Endothelial cell of umbilical vein (primary cell): ENCODE data around the gene RALGAPA1. TPM values are rescaled to one million over a fixed set of nuclear protein-coding genes. Genes with fewer than 3 reads are reported as not detected.

Experiments
- BruUV-seq: library from RNA; stranded (reverse); fragments of 400-500 nt; replicated peaks from 2 replicates; lab custom pipeline; 2021; lab: Mats Ljungman, UMichigan
- CTCF ChIA-PET: fragments of 300-600, 350-600 bp; sonication (Branson Sonifier 250); formaldehyde crosslinking; loops from one replicate; lab custom pipeline; 2021; ENCODE audit warnings: antibody characterized with exemption, inconsistent platforms; lab: Charles Lee
- POLR2A ChIA-PET: fragments of 300-600, 350-600 bp; sonication (Branson Sonifier 250); formaldehyde crosslinking; loops from one replicate; lab custom pipeline; 2021; ENCODE audit warnings: antibody characterized with exemption, inconsistent platforms; lab: Charles Lee
- DNase-seq: peaks from one replicate; pipeline ENCODE4 v3.0.0-alpha.2; 2011; ENCODE audit warnings: low read depth, low spot score
- FAIRE-seq: peaks from 2 replicates; lab custom pipeline; 2011; peaks lifted over from hg19 to GRCh38; lab: Jason Lieb, UNC
- H2AFZ ChIP-seq: 2 replicates; pipeline ENCODE4 v1.6.0; 2012; ENCODE audit warnings: low read depth, low read length, control low read depth, inconsistent platforms
- H3K27ac ChIP-seq: 2 replicates; pipeline ENCODE4 v1.5.1; 2011; ENCODE audit warnings: low read depth, mild to moderate bottlenecking, control low read depth, low read length, moderate library complexity; ENCODE audit not compliant: insufficient read depth
- H3K27me3 ChIP-seq, 2 experiments: 2 replicates each; pipeline versions ENCODE4 v1.6.0 to v1.6.1; 2011; ENCODE audit warnings: low read length in 2 of 2, mixed read lengths in 1 of 2; ENCODE audit not compliant: control insufficient read depth in 2 of 2, insufficient read depth in 2 of 2
- H3K36me3 ChIP-seq, 2 experiments: 2 replicates in 1 of 2; 3 replicates in 1 of 2; pipeline ENCODE4 v1.5.1; 2011; ENCODE audit warnings: low read length in 2 of 2, mild to moderate bottlenecking in 1 of 2, moderate library complexity in 1 of 2; ENCODE audit not compliant: control insufficient read depth in 2 of 2, insufficient read depth in 2 of 2; ENCODE audit errors: extremely low read depth in 1 of 2
- H3K4me1 ChIP-seq: 3 replicates; pipeline ENCODE4 v1.5.1; 2011; ENCODE audit warnings: mild to moderate bottlenecking, low read length; ENCODE audit not compliant: control insufficient read depth, insufficient read depth; ENCODE audit errors: extremely low read depth
- H3K4me2 ChIP-seq: 2 replicates; pipeline ENCODE4 v1.6.1; 2011; ENCODE audit warnings: low read length, control low read depth, mixed read lengths; ENCODE audit not compliant: insufficient read depth
- H3K4me3 ChIP-seq, 3 experiments: fragments of 200-600 bp in 1 of 3; sonication (generic), shearing (Covaris generic) in 1 of 3; replicated peaks in 1 of 3; 2 replicates each; pipeline ENCODE4 v1.5.1; 2011 to 2016; ENCODE audit warnings: control low read depth in 3 of 3, low read length in 3 of 3, mild to moderate bottlenecking in 2 of 3, inconsistent platforms in 1 of 3, low read depth in 1 of 3, moderate library complexity in 1 of 3; ENCODE audit not compliant: insufficient read depth in 1 of 3
- H3K79me2 ChIP-seq: 2 replicates; pipeline ENCODE4 v1.6.0; 2012; ENCODE audit warnings: low read length, inconsistent platforms; ENCODE audit not compliant: control insufficient read depth, insufficient read depth
- H3K9ac ChIP-seq: replicated peaks from 2 replicates; pipeline ENCODE3; 2011; ENCODE audit warnings: low read length, control low read depth; ENCODE audit not compliant: insufficient read depth; ENCODE audit errors: extremely low read depth
- H3K9me1 ChIP-seq: replicated peaks from 3 replicates; pipeline ENCODE4 v1.6.0; 2011; ENCODE audit warnings: mild to moderate bottlenecking, low read length; ENCODE audit not compliant: control insufficient read depth, insufficient read depth; ENCODE audit errors: extremely low read depth
- H3K9me3 ChIP-seq: replicated peaks from 2 replicates; pipeline ENCODE4 v1.5.1; 2012; ENCODE audit warnings: low read length, inconsistent platforms; ENCODE audit not compliant: control insufficient read depth, insufficient read depth
- H4K20me1 ChIP-seq: replicated peaks from 2 replicates; pipeline ENCODE3; 2011; ENCODE audit warnings: mild to moderate bottlenecking, low read length; ENCODE audit not compliant: control insufficient read depth, insufficient read depth; ENCODE audit errors: extremely low read depth
- EZH2 ChIP-seq: IDR thresholded peaks from 2 replicates; pipeline ENCODE4 v1.6.1; 2012; ENCODE audit warnings: borderline replicate concordance, low read depth, mild to moderate bottlenecking, moderate library complexity, low read length, inconsistent platforms; ENCODE audit not compliant: severe bottlenecking
- FOS ChIP-seq: IDR thresholded peaks from 2 replicates; pipeline ENCODE4 v1.6.1; 2011; ENCODE audit warnings: mild to moderate bottlenecking, low read length, moderate library complexity, borderline replicate concordance; ENCODE audit not compliant: insufficient read depth
- JUN ChIP-seq: IDR thresholded peaks from 2 replicates; pipeline ENCODE4 v1.6.1; 2011; ENCODE audit warnings: borderline replicate concordance, low read depth; ENCODE audit not compliant: insufficient read length, insufficient read depth
- MYC ChIP-seq: IDR thresholded peaks from one replicate; pipeline ENCODE4 v1.6.1; 2011; ENCODE audit warnings: mild to moderate bottlenecking, low read depth, low read length
- POLR2A ChIP-seq: IDR thresholded peaks from 2 replicates; pipeline ENCODE4 v1.6.1; 2012; ENCODE audit warnings: low read depth, mild to moderate bottlenecking, control low read depth, low read length
- POLR2AphosphoS5 ChIP-seq: IDR thresholded peaks from 2 replicates; pipeline ENCODE4 v1.6.1; 2012; ENCODE audit warnings: low read depth, mild to moderate bottlenecking, control low read depth, low read length, moderate library complexity; ENCODE audit not compliant: insufficient read depth
- dilution Hi-C: fragments of 300-500 bp; cut with MboI; formaldehyde crosslinking; loops from one replicate; pipeline ENCODE4 v1.15.0; 2019; ENCODE audit warnings: low sequenced_read_pairs; ENCODE audit not compliant: extremely low pct_ligation_motif_present
- intact Hi-C: fragments of 100-400 bp; cut with micrococcal nuclease; formaldehyde crosslinking; loops from one replicate; pipeline ENCODE4 v1.10.0; 2022
- polyA plus RNA-seq, 4 experiments: library from polyadenylated mRNA; depleted of rRNA in 3 of 4; stranded (reverse) in 3 of 4; unstranded in 1 of 4; fragments of >200 nt; gene quantifications; 2 replicates each; pipeline versions ENCODE4 v1.2.1 to v1.2.3, GENCODE V29; 2011 to 2012; ENCODE audit warnings: missing spikeins in 1 of 4
- total RNA-seq: library from RNA; stranded (reverse); gene quantifications from 2 replicates; pipeline ENCODE4 v1.2.3, GENCODE V29; 2021
- TF ChIP-seq, protein P1 (sequence below), 2 donors: IDR thresholded peaks; 1 replicate in 1 of 2; 2 replicates in 1 of 2; pipeline ENCODE4 v1.5.1; 2011; ENCODE audit warnings: low read length in 2 of 2, mild to moderate bottlenecking in 2 of 2, moderate library complexity in 2 of 2, control low read depth in 1 of 2, inconsistent platforms in 1 of 2, low read depth in 1 of 2; ENCODE audit not compliant: insufficient read depth in 1 of 2; ENCODE audit errors: extremely low read depth in 1 of 2

The RALGAPA1 gene
- total and polyA plus RNA-seq, 2 donors (not counting 3 experiments of a cell fraction or from before 2014, with no cell fraction given), result 6.1 to 30.9 TPM

DNA sequence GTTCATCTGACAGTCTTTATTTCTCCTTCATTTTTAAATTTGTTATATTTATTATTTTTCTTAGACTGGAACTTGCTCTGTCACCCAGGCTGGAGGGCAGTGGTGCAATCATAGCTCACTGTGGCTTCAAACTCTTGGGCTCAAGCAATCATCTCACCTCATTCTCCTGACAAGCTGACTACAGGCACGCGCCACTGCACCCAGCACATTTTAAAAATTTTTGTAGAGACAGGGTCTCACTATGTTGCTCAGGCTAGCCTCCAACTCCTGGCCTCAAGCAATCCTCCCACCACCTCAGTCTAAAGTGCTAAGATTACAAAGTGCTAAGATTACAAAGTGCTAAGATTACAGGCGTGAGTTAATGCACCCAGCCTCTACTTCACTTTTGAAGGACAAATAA lies 96.6 kb downstream of the RALGAPA1 start:
- Histone ChIP-seq H3K9me3 (no peaks in the 10 kb centered on the region), H3K4me1 (no peaks in the 10 kb centered on the region), H3K36me3 (no peaks in the 10 kb centered on the region), H3K4me3 (no peak overlapping the region), H2AFZ (no peak overlapping the region), H3K27me3 (no peaks in the 10 kb centered on the region), H3K9ac (no peak overlapping the region), H3K27ac (no peak overlapping the region), H3K9me1 (no peaks in the 10 kb centered on the region), H4K20me1 (no peaks in the 10 kb centered on the region), H3K79me2 (no peaks in the 10 kb centered on the region), H3K4me2 (no peak overlapping the region)
- POLR2A ChIA-PET, result no interaction called here
- intact Hi-C loops, result no loop called here
- dilution Hi-C loops, result no loop called here
- CTCF ChIA-PET, result interaction anchor here (0.9 kb wide), 1 partner anchor 273 kb away, joined by 3 read pairs; no protein-coding TSS in a partner anchor
- BruUV-seq, result no TSS peak
- TF ChIP-seq EZH2 (no peak), POLR2A (no peak), FOS (no peak), MYC (no peak), POLR2AphosphoS5 (no peak), JUN (no peak)
- TF ChIP-seq, protein P1, sequence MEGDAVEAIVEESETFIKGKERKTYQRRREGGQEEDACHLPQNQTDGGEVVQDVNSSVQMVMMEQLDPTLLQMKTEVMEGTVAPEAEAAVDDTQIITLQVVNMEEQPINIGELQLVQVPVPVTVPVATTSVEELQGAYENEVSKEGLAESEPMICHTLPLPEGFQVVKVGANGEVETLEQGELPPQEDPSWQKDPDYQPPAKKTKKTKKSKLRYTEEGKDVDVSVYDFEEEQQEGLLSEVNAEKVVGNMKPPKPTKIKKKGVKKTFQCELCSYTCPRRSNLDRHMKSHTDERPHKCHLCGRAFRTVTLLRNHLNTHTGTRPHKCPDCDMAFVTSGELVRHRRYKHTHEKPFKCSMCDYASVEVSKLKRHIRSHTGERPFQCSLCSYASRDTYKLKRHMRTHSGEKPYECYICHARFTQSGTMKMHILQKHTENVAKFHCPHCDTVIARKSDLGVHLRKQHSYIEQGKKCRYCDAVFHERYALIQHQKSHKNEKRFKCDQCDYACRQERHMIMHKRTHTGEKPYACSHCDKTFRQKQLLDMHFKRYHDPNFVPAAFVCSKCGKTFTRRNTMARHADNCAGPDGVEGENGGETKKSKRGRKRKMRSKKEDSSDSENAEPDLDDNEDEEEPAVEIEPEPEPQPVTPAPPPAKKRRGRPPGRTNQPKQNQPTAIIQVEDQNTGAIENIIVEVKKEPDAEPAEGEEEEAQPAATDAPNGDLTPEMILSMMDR (IDR thresholded peaks at IDR 0.05; ENCODE audit: extremely low read depth in 1 of 2, insufficient read depth in 1 of 2, low read depth in 1 of 2, low read length in 2 of 2), result no peak
- FAIRE-seq, result no peak
- no peak for DNase-seq
